Uterus (tissue), 4 donors: ENCODE measurements around the gene GUF1. TPM values are rescaled to one million over a fixed set of nuclear protein-coding genes. Genes with fewer than 3 reads are reported as not detected.
A peak's percentile ranks its signal among the peaks of the same experiment; 100 is the strongest.

Experiments
- DNase-seq, 2 donors: peaks; one replicate each; pipeline ENCODE4 v3.0.0-alpha.2; 2019 to 2020
- H3K27ac ChIP-seq, 2 donors: fragments of 200-600 bp; sonication (generic); 1 replicate in 1 of 2; 2 replicates in 1 of 2; pipeline ENCODE4 v1.5.1; 2016 to 2018
- H3K27me3 ChIP-seq, 2 donors: fragments of 200-600 bp; sonication (generic); one replicate each; pipeline ENCODE4 v1.5.1; 2018 to 2019; ENCODE audit warnings: control low read depth in 1 of 2
- H3K36me3 ChIP-seq, 2 donors: fragments of 200-600 bp; sonication (generic); one replicate each; pipeline ENCODE4 v1.5.1; 2019; ENCODE audit warnings: control low read depth in 1 of 2
- H3K4me1 ChIP-seq, 2 donors: fragments of 200-600 bp; sonication (generic); one replicate each; pipeline ENCODE4 v1.5.1; 2018 to 2019; ENCODE audit warnings: control low read depth in 1 of 2
- H3K4me3 ChIP-seq, 2 donors: fragments of 200-600 bp; sonication (generic); 1 replicate in 1 of 2; 2 replicates in 1 of 2; pipeline ENCODE4 v1.5.1; 2018 to 2019; ENCODE audit warnings: mild to moderate bottlenecking in 1 of 2
- H3K9me3 ChIP-seq, 2 donors: fragments of 200-600 bp; sonication (generic); one replicate each; pipeline ENCODE4 v1.5.1; 2019; ENCODE audit warnings: control low read depth in 1 of 2
- POLR2A ChIP-seq, 2 donors: fragments of 450-650 bp; IDR thresholded peaks; one replicate each; pipeline ENCODE4 v1.6.1; 2016; ENCODE audit warnings: antibody characterized with exemption in 2 of 2, mild to moderate bottlenecking in 1 of 2, moderate library complexity in 1 of 2
- intact Hi-C: fragments of 100-400 bp; cut with DNase I; formaldehyde crosslinking; loops from one replicate; pipeline ENCODE4 v1.15.1; 2023; ENCODE audit warnings: low total_unique reads
- total RNA-seq, 4 donors: library from RNA; depleted of rRNA in 3 of 4; stranded (reverse); fragments of >200 nt in 3 of 4; gene quantifications; one replicate each; pipeline versions ENCODE4 v1.1.0 to v1.2.4, GENCODE V29; 2014 to 2023
- TF ChIP-seq, protein P1 (sequence below), 4 experiments: fragments of 200-600 bp in 2 of 4; fragments of 450-650 bp in 2 of 4; sonication (generic) in 2 of 4; IDR thresholded peaks; one replicate each; pipeline ENCODE4 v1.5.1; 2016 to 2019; ENCODE audit warnings: antibody characterized with exemption in 4 of 4, mild to moderate bottlenecking in 2 of 4, moderate library complexity in 1 of 4
- donor health status: DM: yes; HTN: yes; CAD: no.

GUF1 gene
- total RNA-seq, 4 donors from 2014 or later = 3.8 to 32.3 (median 19.0) TPM

DNA sequence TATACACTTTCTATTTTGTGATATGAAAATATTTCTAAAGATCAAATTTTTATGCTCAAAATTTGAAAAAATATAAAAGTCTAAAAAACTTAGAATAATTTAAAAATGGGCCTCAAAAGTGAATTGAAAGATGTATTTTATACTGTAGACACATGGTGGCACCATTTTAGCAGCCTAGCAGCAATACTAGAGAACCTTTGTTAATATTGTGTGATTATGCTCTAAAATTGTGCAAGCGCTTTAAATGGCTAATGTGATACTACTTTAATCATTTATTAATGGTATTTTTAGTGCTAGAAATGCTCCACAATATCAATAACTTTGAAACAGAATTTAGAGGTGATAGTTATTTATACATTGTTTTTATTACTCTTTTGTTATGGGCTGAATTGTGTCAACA lies 3.7 kb upstream of the GUF1 start:
- H3K27ac ChIP-seq = no peak overlapping the region
- no peak for DNase-seq
- no peak overlapping the region for H3K4me3 ChIP-seq
- no peaks in the 10 kb centered on the region for H3K36me3 ChIP-seq
- no peaks in the 10 kb centered on the region for H3K9me3 ChIP-seq
- no peak for TF ChIP-seq POLR2A (IDR thresholded peaks at IDR 0.05)
- TF ChIP-seq, protein P1, sequence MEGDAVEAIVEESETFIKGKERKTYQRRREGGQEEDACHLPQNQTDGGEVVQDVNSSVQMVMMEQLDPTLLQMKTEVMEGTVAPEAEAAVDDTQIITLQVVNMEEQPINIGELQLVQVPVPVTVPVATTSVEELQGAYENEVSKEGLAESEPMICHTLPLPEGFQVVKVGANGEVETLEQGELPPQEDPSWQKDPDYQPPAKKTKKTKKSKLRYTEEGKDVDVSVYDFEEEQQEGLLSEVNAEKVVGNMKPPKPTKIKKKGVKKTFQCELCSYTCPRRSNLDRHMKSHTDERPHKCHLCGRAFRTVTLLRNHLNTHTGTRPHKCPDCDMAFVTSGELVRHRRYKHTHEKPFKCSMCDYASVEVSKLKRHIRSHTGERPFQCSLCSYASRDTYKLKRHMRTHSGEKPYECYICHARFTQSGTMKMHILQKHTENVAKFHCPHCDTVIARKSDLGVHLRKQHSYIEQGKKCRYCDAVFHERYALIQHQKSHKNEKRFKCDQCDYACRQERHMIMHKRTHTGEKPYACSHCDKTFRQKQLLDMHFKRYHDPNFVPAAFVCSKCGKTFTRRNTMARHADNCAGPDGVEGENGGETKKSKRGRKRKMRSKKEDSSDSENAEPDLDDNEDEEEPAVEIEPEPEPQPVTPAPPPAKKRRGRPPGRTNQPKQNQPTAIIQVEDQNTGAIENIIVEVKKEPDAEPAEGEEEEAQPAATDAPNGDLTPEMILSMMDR (IDR thresholded peaks at IDR 0.05) = no peak
- no peaks in the 10 kb centered on the region for H3K27me3 ChIP-seq
- intact Hi-C loops = no loop called here
- no peaks in the 10 kb centered on the region for H3K4me1 ChIP-seq

DNA sequence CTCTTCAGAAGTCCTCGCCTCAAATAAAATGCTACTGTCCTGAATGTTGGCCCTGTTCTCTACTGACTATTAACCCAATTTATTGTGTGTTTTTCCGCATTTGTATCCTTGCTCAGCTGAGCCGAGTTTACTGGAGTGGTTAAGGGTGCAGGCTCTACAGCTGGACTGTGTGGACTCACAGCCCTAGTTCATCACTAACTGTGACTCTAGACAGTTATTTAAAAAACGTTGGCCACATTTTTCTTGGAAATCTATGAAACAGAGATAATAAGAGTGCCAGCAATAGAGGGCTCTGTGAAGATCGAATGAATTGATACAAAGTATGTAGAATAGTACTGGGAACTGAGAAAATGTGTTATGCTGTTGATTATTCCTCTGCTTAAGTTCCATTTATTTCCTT lies 2.9 kb upstream of the GUF1 start:
- DNase-seq = no peak

DNA sequence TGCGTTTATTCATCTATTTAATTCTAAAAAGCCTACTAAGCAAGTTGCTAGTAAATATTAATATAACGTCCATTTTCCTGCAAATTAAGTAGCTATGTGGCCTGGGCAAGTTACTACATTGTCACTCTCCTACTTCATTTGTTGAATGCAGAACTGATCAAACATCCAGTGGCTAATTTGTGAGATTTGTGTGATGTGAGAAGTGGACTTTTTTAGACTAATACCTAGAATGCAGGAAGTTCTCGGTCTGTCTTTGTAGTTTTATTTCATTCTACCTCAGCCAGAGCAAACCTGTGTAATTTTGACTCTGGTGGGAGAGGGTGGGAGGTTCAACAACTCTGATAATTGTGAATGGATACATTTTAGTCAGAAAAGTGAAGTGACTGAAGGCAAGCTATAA lies 840 bp downstream of the GUF1 start:
- Histone ChIP-seq H3K4me3 (peak overlapping the region; percentile 48 to 73), H3K4me1 (peaks cover 0 to 5% of the 10 kb centered on the region in 2 donors), H3K36me3 (no peaks in the 10 kb centered on the region), H3K27ac (peak overlapping the region; percentile 83 to 84), H3K27me3 (no peaks in the 10 kb centered on the region), H3K9me3 (no peaks in the 10 kb centered on the region)
- TF ChIP-seq POLR2A (IDR thresholded peaks at IDR 0.05) = no peak
- TF ChIP-seq, protein P1 (IDR thresholded peaks at IDR 0.05) = no peak
- DNase-seq = no peak
- intact Hi-C loops = no loop called here

More for the DNA sequence above, 2.9 kb upstream of the GUF1 start:
- no peaks in the 10 kb centered on the region for H3K9me3 ChIP-seq
- H3K27ac ChIP-seq = no peak overlapping the region
- H3K36me3 ChIP-seq = no peaks in the 10 kb centered on the region
- peaks cover 0 to 5% of the 10 kb centered on the region in 2 donors for H3K4me1 ChIP-seq
- intact Hi-C loops = no loop called here
- no peak overlapping the region for H3K4me3 ChIP-seq
- TF ChIP-seq, protein P1 (IDR thresholded peaks at IDR 0.05) = no peak
- TF ChIP-seq POLR2A (IDR thresholded peaks at IDR 0.05) = no peak
- H3K27me3 ChIP-seq = no peaks in the 10 kb centered on the region

DNA sequence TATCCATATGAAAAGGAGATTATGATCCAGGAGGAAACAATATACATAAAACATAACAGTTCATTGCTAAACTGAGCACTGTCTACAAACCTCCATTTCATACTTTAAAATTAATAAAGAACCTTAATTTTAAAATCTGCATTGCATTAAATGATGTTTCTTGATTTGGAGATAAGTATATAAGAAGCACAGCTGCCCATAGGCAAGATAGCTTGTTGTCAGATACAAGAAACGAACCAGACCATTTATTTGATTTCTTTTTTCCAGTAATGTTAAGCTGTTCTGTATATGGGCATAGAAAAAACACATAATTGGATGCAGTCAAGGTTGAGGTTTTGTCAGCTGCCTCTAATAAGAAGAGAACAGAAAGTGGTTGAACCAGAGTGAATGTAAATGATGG lies 6.4 kb downstream of the GUF1 start:
- Histone ChIP-seq H3K9me3 (no peaks in the 10 kb centered on the region), H3K36me3 (no peaks in the 10 kb centered on the region), H3K27ac (no peak overlapping the region), H3K4me3 (no peak overlapping the region), H3K27me3 (no peaks in the 10 kb centered on the region), H3K4me1 (peaks cover 0 to 5% of the 10 kb centered on the region in 2 donors)
- no peak for DNase-seq
- TF ChIP-seq, protein P1 (IDR thresholded peaks at IDR 0.05) = no peak
- TF ChIP-seq POLR2A (IDR thresholded peaks at IDR 0.05) = no peak
- intact Hi-C loops = no loop called here

DNA sequence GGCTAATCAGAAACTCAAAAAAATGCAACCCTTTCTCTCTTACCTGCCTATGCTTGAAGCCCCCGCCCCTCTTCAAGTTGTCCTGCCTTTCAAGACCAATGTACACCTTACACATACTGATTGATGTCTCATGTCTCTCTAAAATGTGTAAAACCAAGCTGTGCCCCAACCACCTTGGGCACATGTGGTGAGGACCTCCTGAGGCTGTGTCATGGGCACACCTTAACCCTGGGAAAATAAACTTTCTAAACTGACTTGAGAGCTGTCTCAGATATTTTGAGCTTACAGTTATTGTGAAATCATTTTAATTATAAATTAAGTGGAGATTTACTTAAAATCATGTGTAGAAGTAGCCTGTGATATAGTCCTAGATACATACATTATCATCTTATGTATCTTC lies 22.2 kb downstream of the GUF1 start:
- TF ChIP-seq, protein P1 (IDR thresholded peaks at IDR 0.05) = no peak
- no peaks in the 10 kb centered on the region for H3K4me1 ChIP-seq
- no peak for DNase-seq
- intact Hi-C loops = no loop called here
- no peaks in the 10 kb centered on the region for H3K36me3 ChIP-seq
- no peak overlapping the region for H3K4me3 ChIP-seq
- no peak overlapping the region for H3K27ac ChIP-seq
- H3K9me3 ChIP-seq = no peaks in the 10 kb centered on the region
- H3K27me3 ChIP-seq = no peaks in the 10 kb centered on the region
